Esophagus muscularis mucosa (tissue), 3 donors: ENCODE measurements around the gene TLR10.

ENCODE experiments used
- POLR2A ChIP-seq: fragments of 450-650 bp; IDR thresholded peaks from one replicate; pipeline ENCODE4 v1.6.1; 2017; ENCODE audit warnings: antibody characterized with exemption, moderate library complexity, mild to moderate bottlenecking, low read depth
- POLR2AphosphoS5 ChIP-seq, 2 donors: sonication (generic); formaldehyde crosslinking; IDR thresholded peaks; one replicate each; pipeline ENCODE4 v1.6.1; 2017; ENCODE audit warnings: antibody characterized with exemption in 2 of 2
- TF ChIP-seq, protein P1 (sequence below), 3 experiments: fragments of 200-600 bp in 2 of 3; fragments of 450-650 bp in 1 of 3; sonication (generic) in 2 of 3; IDR thresholded peaks; one replicate each; pipeline ENCODE4 v1.5.1; 2017 to 2019; ENCODE audit warnings: antibody characterized with exemption in 3 of 3, mild to moderate bottlenecking in 2 of 3, moderate library complexity in 1 of 3

DNA sequence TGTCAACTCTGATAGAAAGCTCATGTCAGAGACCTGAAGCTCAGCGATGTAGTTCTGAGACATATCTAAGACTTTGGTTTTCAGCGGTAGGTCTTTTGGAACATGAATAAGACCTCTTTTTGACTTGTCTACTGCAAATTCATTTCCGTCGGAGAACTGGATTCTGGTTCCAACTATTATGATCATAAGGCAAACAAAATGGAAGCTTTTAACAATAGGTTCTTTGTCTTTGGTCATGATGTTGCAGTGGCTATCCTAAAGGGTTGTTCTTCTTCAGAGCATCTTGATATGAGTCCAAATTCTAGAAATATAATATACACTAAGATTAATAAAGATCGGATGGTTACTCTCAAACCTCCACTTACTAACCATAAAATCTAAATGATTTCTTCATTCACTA lies 46.4 kb upstream of the TLR10 start:
- TF ChIP-seq, protein P1, sequence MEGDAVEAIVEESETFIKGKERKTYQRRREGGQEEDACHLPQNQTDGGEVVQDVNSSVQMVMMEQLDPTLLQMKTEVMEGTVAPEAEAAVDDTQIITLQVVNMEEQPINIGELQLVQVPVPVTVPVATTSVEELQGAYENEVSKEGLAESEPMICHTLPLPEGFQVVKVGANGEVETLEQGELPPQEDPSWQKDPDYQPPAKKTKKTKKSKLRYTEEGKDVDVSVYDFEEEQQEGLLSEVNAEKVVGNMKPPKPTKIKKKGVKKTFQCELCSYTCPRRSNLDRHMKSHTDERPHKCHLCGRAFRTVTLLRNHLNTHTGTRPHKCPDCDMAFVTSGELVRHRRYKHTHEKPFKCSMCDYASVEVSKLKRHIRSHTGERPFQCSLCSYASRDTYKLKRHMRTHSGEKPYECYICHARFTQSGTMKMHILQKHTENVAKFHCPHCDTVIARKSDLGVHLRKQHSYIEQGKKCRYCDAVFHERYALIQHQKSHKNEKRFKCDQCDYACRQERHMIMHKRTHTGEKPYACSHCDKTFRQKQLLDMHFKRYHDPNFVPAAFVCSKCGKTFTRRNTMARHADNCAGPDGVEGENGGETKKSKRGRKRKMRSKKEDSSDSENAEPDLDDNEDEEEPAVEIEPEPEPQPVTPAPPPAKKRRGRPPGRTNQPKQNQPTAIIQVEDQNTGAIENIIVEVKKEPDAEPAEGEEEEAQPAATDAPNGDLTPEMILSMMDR (IDR thresholded peaks at IDR 0.05): no peak
- TF ChIP-seq POLR2AphosphoS5 (IDR thresholded peaks at IDR 0.05) (no peak), POLR2A (no peak)
